Naive thymus-derived CD8-positive, alpha-beta T cell (primary cell): ENCODE measurements around the gene SPRYD3. TPM values are rescaled to one million over a fixed set of nuclear protein-coding genes. Genes with fewer than 3 reads are reported as not detected.
A peak's percentile ranks its signal among the peaks of the same experiment; 100 is the strongest.

ENCODE experiments used
- ATAC-seq, 2 donors: fragments of 150-1000 bp; cut with Tn5 transposase in 1 of 2; sonication (Bioruptor Pico), chemical (Tn5 transposase) in 1 of 2; 1 replicate in 1 of 2; 2 replicates in 1 of 2; pipeline ENCODE4 v1.10.0; 2021; ENCODE audit warnings: mild to moderate bottlenecking in 2 of 2, moderate library complexity in 2 of 2
- POLR2A ChIA-PET: fragments of 350-600 bp; sonication (Branson Sonifier 250); formaldehyde crosslinking; loops from one replicate; lab custom pipeline; 2021; ENCODE audit warnings: antibody characterized with exemption; lab: Charles Lee
- DNase-seq, 10 donors: peaks; one replicate each; pipeline versions ENCODE4 v3.0.0 to v3.0.0-alpha.2; 2020 to 2022
- H3K27ac Mint-ChIP-seq, 10 donors: one replicate each; pipeline ENCODE4 v1.8.0; 2020 to 2022; ENCODE audit warnings: mild to moderate bottlenecking in 10 of 10, mixed read lengths in 10 of 10, moderate library complexity in 4 of 10, inconsistent platforms in 1 of 10
- H3K27me3 Mint-ChIP-seq, 5 donors: one replicate each; pipeline ENCODE4 v1.8.0; 2021 to 2022; ENCODE audit warnings: mixed read lengths in 5 of 5
- H3K36me3 Mint-ChIP-seq, 3 donors: one replicate each; pipeline ENCODE4 v1.8.0; 2020 to 2022; ENCODE audit warnings: mixed read lengths in 3 of 3, mild to moderate bottlenecking in 2 of 3, inconsistent platforms in 1 of 3
- H3K4me1 Mint-ChIP-seq, 4 donors: one replicate each; pipeline ENCODE4 v1.8.0; 2021 to 2022; ENCODE audit warnings: mixed read lengths in 4 of 4
- H3K4me3 Mint-ChIP-seq, 10 donors: one replicate each; pipeline ENCODE4 v1.8.0; 2020 to 2022; ENCODE audit warnings: mild to moderate bottlenecking in 10 of 10, mixed read lengths in 10 of 10, moderate library complexity in 6 of 10, inconsistent platforms in 1 of 10
- H3K9me3 Mint-ChIP-seq, 9 donors: one replicate each; pipeline ENCODE4 v1.8.0; 2020 to 2022; ENCODE audit warnings: mixed read lengths in 9 of 9, mild to moderate bottlenecking in 3 of 9, inconsistent platforms in 1 of 9, moderate library complexity in 1 of 9
- polyA plus RNA-seq, 3 donors: library from polyadenylated mRNA; unstranded; fragments of 300-500 nt; fragmentation: Illumina TruSeq; gene quantifications; one replicate each; pipeline ENCODE4 v1.2.3, GENCODE V29; 2021
- total RNA-seq, 8 experiments: library from RNA in 2 of 8; stranded (reverse) in 2 of 8; gene quantifications; one replicate each; pipeline ENCODE4 v1.2.3 and lab custom pipeline; 2021 to 2026

The SPRYD3 gene
- total and polyA plus RNA-seq, 5 experiments from 2014 or later, result 47.8 to 53.2 (median 50.0) TPM

DNA sequence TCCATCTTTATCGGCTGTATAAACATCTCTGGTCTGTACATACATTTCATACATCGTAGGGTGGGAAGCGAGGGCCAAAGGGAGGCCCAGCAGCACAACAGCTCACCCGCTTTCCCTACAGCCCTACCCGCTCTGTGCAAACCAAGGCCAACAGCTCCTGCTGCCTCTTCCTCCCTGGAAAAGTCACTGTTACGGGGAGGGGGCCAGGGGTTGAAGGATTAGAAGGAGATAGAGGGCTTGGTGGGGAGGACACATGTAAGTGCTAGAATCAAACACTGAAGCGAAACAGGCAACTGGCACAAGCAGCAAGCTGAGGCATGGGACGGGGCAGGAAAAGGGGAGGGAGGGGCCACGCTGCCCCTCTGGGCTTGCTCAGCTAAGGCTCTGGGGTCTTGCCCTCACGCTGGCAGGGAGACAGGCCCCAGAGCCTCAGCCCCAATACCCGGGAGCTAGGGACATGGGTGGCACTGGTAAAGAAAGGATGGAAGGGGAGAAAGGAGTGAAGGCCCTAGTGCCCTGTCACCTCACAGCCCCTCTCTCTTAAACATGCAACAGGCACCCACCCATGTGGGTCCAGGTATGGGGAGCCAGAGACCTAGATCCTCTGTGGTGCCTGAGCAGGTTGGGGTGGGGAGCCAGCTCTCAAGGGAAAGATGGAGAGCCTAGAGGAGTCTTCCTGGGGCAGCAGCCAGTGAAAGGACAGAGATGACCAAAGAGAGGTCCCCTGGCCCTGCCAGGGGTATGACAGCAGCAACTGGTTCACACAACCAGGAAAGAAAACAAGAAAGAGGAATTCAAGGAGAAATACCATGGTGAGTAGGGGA lies 14.4 kb downstream of the SPRYD3 start:
- Mint-ChIP-seq H3K4me1 (peaks cover 12 to 29% (median 13%) of the 10 kb centered on the region in 4 donors), H3K27ac (peak overlapping the region in 3 of 10 donors; percentile 18 to 72 (median 43)), H3K27me3 (no peaks in the 10 kb centered on the region), H3K9me3 (no peaks in the 10 kb centered on the region), H3K4me3 (no peak overlapping the region), H3K36me3 (peaks cover 0 to 49% (median 2%) of the 10 kb centered on the region in 3 donors)
- DNase-seq (peak in 1 of 10 donors; percentile 27), ATAC-seq (no peak)
- POLR2A ChIA-PET, result interaction anchor here (1.1 to 6.4 kb wide), 6 partner anchors 10 to 115 kb away, joined by 3 to 34 read pairs (median 9); partner anchors contain the start of genes CSAD, IGFBP6, SOAT2 and SPRYD3

- H3K27ac Mint-ChIP-seq, result peak overlapping the region in 2 of 10 donors; percentile 79 to 91
- POLR2A ChIA-PET, result interaction anchor here (1.1 to 6.4 kb wide), 6 partner anchors 9 to 116 kb away, joined by 3 to 34 read pairs (median 5); partner anchors contain the start of genes CSAD, IGFBP6, SOAT2 and SPRYD3
These were observed 15.2 kb downstream of the SPRYD3 start for GRCh38 chr12:53063708-53064612.

GRCh38 chr12:53062977-53063707 lies 16.0 kb downstream of the SPRYD3 start:
- ATAC-seq (no peak), DNase-seq (peak in 1 of 10 donors; percentile 43)
- Mint-ChIP-seq H3K9me3 (no peaks in the 10 kb centered on the region), H3K27ac (peak overlapping the region in 2 of 10 donors; percentile 49 to 91), H3K27me3 (no peaks in the 10 kb centered on the region), H3K4me1 (peaks cover 8 to 22% (median 13%) of the 10 kb centered on the region in 4 donors), H3K4me3 (no peak overlapping the region), H3K36me3 (peaks cover 0 to 40% (median 2%) of the 10 kb centered on the region in 3 donors)
- POLR2A ChIA-PET, result interaction anchor here (0.6 to 1.7 kb wide), 4 partner anchors 8 to 49 kb away, joined by 4 to 5 read pairs (median 5); partner anchors contain the start of gene SPRYD3

More at GRCh38 chr12:53063708-53064612, 15.2 kb downstream of the SPRYD3 start:
- Mint-ChIP-seq H3K4me3 (no peak overlapping the region), H3K9me3 (no peaks in the 10 kb centered on the region), H3K4me1 (peaks cover 10 to 29% (median 13%) of the 10 kb centered on the region in 4 donors), H3K36me3 (peaks cover 0 to 46% (median 2%) of the 10 kb centered on the region in 3 donors), H3K27me3 (no peaks in the 10 kb centered on the region)
- ATAC-seq (no peak), DNase-seq (peak in 1 of 10 donors; percentile 55)

- H3K4me1 Mint-ChIP-seq, result peaks cover 8 to 21% (median 13%) of the 10 kb centered on the region in 4 donors
- ATAC-seq (no peak), DNase-seq (peak in 1 of 10 donors; percentile 60)
- no peaks in the 10 kb centered on the region for H3K27me3 Mint-ChIP-seq
- no peak overlapping the region for H3K4me3 Mint-ChIP-seq
- H3K36me3 Mint-ChIP-seq, result peaks cover 0 to 34% (median 2%) of the 10 kb centered on the region in 3 donors
- no peaks in the 10 kb centered on the region for H3K9me3 Mint-ChIP-seq
- peak overlapping the region in 3 of 10 donors; percentile 47 to 79 (median 55) for H3K27ac Mint-ChIP-seq
- POLR2A ChIA-PET, result interaction anchor here (1.2 to 2.3 kb wide), 7 partner anchors 14 to 40 kb away, joined by 3 to 7 read pairs (median 5); partner anchors contain the start of genes SOAT2 and SPRYD3
These were observed 16.9 kb downstream of the SPRYD3 start for GRCh38 chr12:53062011-53062961.

DNA sequence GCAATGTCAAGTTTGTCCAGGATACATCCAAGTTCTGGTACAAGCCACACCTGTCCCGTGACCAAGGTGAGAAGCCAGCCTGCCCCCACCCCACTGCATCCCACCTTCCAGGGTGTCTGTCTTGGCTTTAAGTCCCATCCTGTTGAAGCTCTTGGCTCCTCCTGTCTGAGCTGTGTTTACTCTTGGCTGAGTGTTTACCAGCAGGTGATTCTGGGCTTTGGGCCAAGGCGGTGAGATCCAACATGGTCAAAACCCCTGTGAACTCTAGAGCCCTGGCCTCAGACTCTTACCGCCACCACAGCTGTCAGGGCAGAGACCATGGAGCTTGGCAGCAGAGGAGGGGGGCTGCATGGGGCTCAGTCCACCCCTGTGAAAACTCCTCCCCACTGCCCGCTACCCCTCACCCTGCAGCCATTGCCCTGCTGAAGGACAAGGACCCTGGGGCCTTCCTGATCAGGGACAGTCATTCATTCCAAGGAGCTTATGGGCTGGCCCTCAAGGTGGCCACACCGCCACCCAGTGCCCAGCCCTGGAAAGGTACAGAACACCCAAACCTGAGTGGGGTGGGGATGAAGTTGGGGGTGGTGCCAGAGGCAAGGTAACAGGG lies 17.7 kb downstream of the SPRYD3 start:
- Mint-ChIP-seq H3K4me3 (no peak overlapping the region), H3K27me3 (no peaks in the 10 kb centered on the region), H3K36me3 (peaks cover 0 to 26% (median 2%) of the 10 kb centered on the region in 3 donors), H3K27ac (peak overlapping the region in 5 of 10 donors; percentile 24 to 87 (median 55)), H3K4me1 (peaks cover 8 to 20% (median 11%) of the 10 kb centered on the region in 4 donors), H3K9me3 (no peaks in the 10 kb centered on the region)
- DNase-seq, result peak in 1 of 10 donors; percentile 34
- POLR2A ChIA-PET, result interaction anchor here (1.2 to 2.3 kb wide), 5 partner anchors 14 to 41 kb away, joined by 3 to 7 read pairs (median 6); partner anchors contain the start of genes SOAT2 and SPRYD3
- peak in 1 of 2 donors; percentile 28 for ATAC-seq

DNA sequence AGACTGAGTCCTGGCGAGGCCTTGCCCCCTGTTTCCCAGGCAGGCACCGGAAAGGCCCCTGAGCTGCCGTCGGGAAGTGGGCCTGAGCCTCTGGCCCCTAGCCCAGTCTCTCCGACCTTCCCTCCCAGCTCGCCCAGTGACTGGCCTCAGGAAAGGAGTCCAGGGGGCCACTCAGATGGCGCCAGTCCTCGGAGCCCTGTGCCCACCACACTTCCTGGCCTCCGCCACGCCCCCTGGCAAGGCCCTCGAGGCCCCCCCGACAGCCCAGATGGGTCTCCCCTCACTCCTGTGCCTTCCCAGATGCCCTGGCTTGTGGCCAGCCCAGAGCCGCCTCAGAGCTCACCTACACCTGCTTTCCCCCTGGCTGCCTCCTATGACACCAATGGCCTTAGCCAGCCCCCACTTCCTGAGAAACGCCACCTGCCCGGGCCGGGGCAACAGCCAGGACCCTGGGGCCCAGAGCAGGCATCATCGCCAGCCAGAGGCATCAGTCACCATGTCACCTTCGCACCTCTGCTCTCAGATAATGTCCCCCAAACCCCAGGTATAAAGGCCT lies 18.4 kb downstream of the SPRYD3 start:
- ATAC-seq, result no peak
- Mint-ChIP-seq H3K4me3 (no peak overlapping the region), H3K27ac (peak overlapping the region in 1 of 10 donors; percentile 22), H3K36me3 (peaks cover 0 to 19% (median 2%) of the 10 kb centered on the region in 3 donors), H3K4me1 (peaks cover 3 to 14% (median 5%) of the 10 kb centered on the region in 4 donors), H3K27me3 (no peaks in the 10 kb centered on the region), H3K9me3 (no peaks in the 10 kb centered on the region)
- DNase-seq, result peak in 1 of 10 donors; percentile 61
- POLR2A ChIA-PET, result interaction anchor here (0.6 to 2.3 kb wide), 6 partner anchors 13 to 179 kb away, joined by 3 to 7 read pairs (median 6); partner anchors contain the start of genes SOAT2 and SPRYD3

- H3K9me3 Mint-ChIP-seq, result no peaks in the 10 kb centered on the region
- H3K4me1 Mint-ChIP-seq, result peaks cover 2 to 18% (median 7%) of the 10 kb centered on the region in 4 donors
- ATAC-seq (no peak), DNase-seq (peak in 1 of 10 donors; percentile 32)
- H3K4me3 Mint-ChIP-seq, result no peak overlapping the region
- H3K27ac Mint-ChIP-seq, result no peak overlapping the region
- peaks cover 0 to 2% (median 0%) of the 10 kb centered on the region in 5 donors for H3K27me3 Mint-ChIP-seq
- POLR2A ChIA-PET, result interaction anchor here (0.6 to 2.3 kb wide), 4 partner anchors 12 to 156 kb away, joined by 4 to 7 read pairs (median 6); partner anchors contain the start of genes SOAT2 and SPRYD3
- H3K36me3 Mint-ChIP-seq, result peaks cover 0 to 17% (median 2%) of the 10 kb centered on the region in 3 donors
These were observed 19.0 kb downstream of the SPRYD3 start for GRCh38 chr12:53060064-53060720.

GRCh38 chr12:53059434-53060063 lies 19.6 kb downstream of the SPRYD3 start:
- Mint-ChIP-seq H3K27ac (no peak overlapping the region), H3K9me3 (no peaks in the 10 kb centered on the region), H3K27me3 (peaks cover 0 to 2% (median 0%) of the 10 kb centered on the region in 5 donors), H3K36me3 (peaks cover 0 to 10% (median 0%) of the 10 kb centered on the region in 3 donors), H3K4me3 (no peak overlapping the region), H3K4me1 (peaks cover 0 to 15% (median 7%) of the 10 kb centered on the region in 4 donors)
- POLR2A ChIA-PET, result interaction anchor here (0.6 kb wide), 1 partner anchor 157 kb away, joined by 4 read pairs; no protein-coding TSS in a partner anchor
- no peak for ATAC-seq
- DNase-seq, result peak in 1 of 10 donors; percentile 50
